A673 (cell line): Measurements from ENCODE around the gene PTTG1. TPM values are rescaled to one million over a fixed set of nuclear protein-coding genes. Genes with fewer than 3 reads are reported as not detected.

ENCODE experiments used
- BruUV-seq: library from RNA; stranded (reverse); fragments of 400-500 nt; replicated peaks from 2 replicates; lab custom pipeline; 2021; lab: Mats Ljungman, UMichigan
- CTCF ChIA-PET: fragments of 300-600 bp; sonication (Branson Sonifier 250); formaldehyde crosslinking; loops from one replicate; lab custom pipeline; 2022; ENCODE audit warnings: antibody characterized with exemption; lab: Charles Lee
- POLR2A ChIA-PET: fragments of 300-600 bp; sonication (Branson Sonifier 250); formaldehyde crosslinking; loops from one replicate; lab custom pipeline; 2022; ENCODE audit warnings: antibody characterized with exemption; ENCODE audit not compliant: low non-redundant PET; lab: Charles Lee
- DNase-seq: peaks from one replicate; pipeline ENCODE4 v3.0.0-alpha.2; 2015; ENCODE audit warnings: low spot score
- H3K27ac ChIP-seq: fragments of 200-600 bp; sonication (generic); 2 replicates; pipeline ENCODE4 v1.5.1; 2016; ENCODE audit warnings: mixed run types, low read depth, mild to moderate bottlenecking, mixed read lengths, antibody characterized with exemption, low read length; ENCODE audit not compliant: poor library complexity, severe bottlenecking
- H3K27me3 ChIP-seq: fragments of 200-600 bp; sonication (generic); replicated peaks from 2 replicates; pipeline ENCODE4 v1.6.1; 2017; ENCODE audit warnings: mixed run types, low read depth, mild to moderate bottlenecking, mixed read lengths, antibody characterized with exemption, low read length; ENCODE audit not compliant: insufficient read depth, poor library complexity
- H3K36me3 ChIP-seq: fragments of 200-600 bp; sonication (generic); 2 replicates; pipeline ENCODE4 v1.6.1; 2016; ENCODE audit warnings: mixed run types, mild to moderate bottlenecking, mixed read lengths, antibody characterized with exemption, low read length; ENCODE audit not compliant: insufficient read depth, poor library complexity, severe bottlenecking
- H3K4me1 ChIP-seq: fragments of 200-600 bp; sonication (generic); 2 replicates; pipeline ENCODE4 v1.6.1; 2017; ENCODE audit warnings: mixed run types, mild to moderate bottlenecking, mixed read lengths, antibody characterized with exemption, low read length; ENCODE audit not compliant: insufficient read depth, poor library complexity, severe bottlenecking
- H3K4me3 ChIP-seq: fragments of 200-600 bp; sonication (generic); 2 replicates; pipeline ENCODE4 v1.5.1; 2016; ENCODE audit warnings: low read depth, mixed run types, mild to moderate bottlenecking, mixed read lengths, low read length; ENCODE audit not compliant: poor library complexity, severe bottlenecking
- H3K9me3 ChIP-seq: fragments of 200-600 bp; sonication (generic); 2 replicates; pipeline ENCODE4 v1.6.1; 2016; ENCODE audit warnings: mixed run types, low read depth, mild to moderate bottlenecking, mixed read lengths, antibody characterized with exemption, low read length; ENCODE audit not compliant: poor library complexity, severe bottlenecking
- CTCF ChIP-seq: fragments of 300-800, 200-600 bp; sonication (generic); conservative IDR thresholded peaks from 2 replicates; pipeline ENCODE4 v1.5.1; 2017; ENCODE audit warnings: low read depth, mild to moderate bottlenecking, antibody characterized with exemption, low read length, moderate library complexity, mixed read lengths
- EZH2 ChIP-seq: fragments of 200-600 bp; sonication (generic); IDR thresholded peaks from 2 replicates; pipeline ENCODE4 v1.6.1; 2017; ENCODE audit warnings: borderline replicate concordance, low read depth, mild to moderate bottlenecking, mixed read lengths, antibody characterized with exemption, low read length; ENCODE audit not compliant: poor library complexity, severe bottlenecking
- intact Hi-C: fragments of 100-400 bp; cut with micrococcal nuclease; formaldehyde crosslinking; loops from one replicate; pipeline ENCODE4 v1.10.0; 2022; ENCODE audit not compliant: unreplicated experiment
- total RNA-seq: library from RNA; stranded (reverse); gene quantifications from 2 replicates; pipeline ENCODE4 v1.2.3, GENCODE V29; 2021

Gene PTTG1
- total RNA-seq, 1 experiment from 2014 or later, result 192 TPM

- H3K4me3 ChIP-seq, result no peak overlapping the region
- no peaks in the 10 kb centered on the region for H3K4me1 ChIP-seq
- H3K36me3 ChIP-seq, result no peaks in the 10 kb centered on the region
- no peak for DNase-seq
- H3K27ac ChIP-seq, result no peak overlapping the region
- BruUV-seq, result no TSS peak
- CTCF ChIA-PET, result no interaction called here
- TF ChIP-seq EZH2 (no peak), CTCF (no peak)
- peaks cover 8% of the 10 kb centered on the region for H3K27me3 ChIP-seq
- POLR2A ChIA-PET, result interaction anchor here (0.5 kb wide), 1 partner anchor 354 kb away, joined by 3 read pairs; no protein-coding TSS in a partner anchor
- H3K9me3 ChIP-seq, result no peaks in the 10 kb centered on the region
- intact Hi-C loops, result no loop called here
These were observed 45.2 kb upstream of the PTTG1 start for GRCh38 chr5:160376416-160376815.

- DNase-seq, result no peak
- no peaks in the 10 kb centered on the region for H3K36me3 ChIP-seq
- CTCF ChIA-PET, result interaction anchor here (0.6 kb wide), 1 partner anchor 13 kb away, joined by 3 read pairs; no protein-coding TSS in a partner anchor
- H3K9me3 ChIP-seq, result no peaks in the 10 kb centered on the region
- TF ChIP-seq CTCF (no peak), EZH2 (no peak)
- POLR2A ChIA-PET, result no interaction called here
- peaks cover 7% of the 10 kb centered on the region for H3K4me1 ChIP-seq
- no TSS peak for BruUV-seq
- no peak overlapping the region for H3K4me3 ChIP-seq
- intact Hi-C loops, result no loop called here
- H3K27ac ChIP-seq, result no peak overlapping the region
- peaks cover 8% of the 10 kb centered on the region for H3K27me3 ChIP-seq
These were observed 44.0 kb upstream of the PTTG1 start for GRCh38 chr5:160377651-160378050.

GRCh38 chr5:160378330-160378729 lies 43.3 kb upstream of the PTTG1 start:
- BruUV-seq, result no TSS peak
- H3K27me3 ChIP-seq, result peaks cover 7% of the 10 kb centered on the region
- H3K4me1 ChIP-seq, result peaks cover 7% of the 10 kb centered on the region
- ChIA-PET POLR2A (no interaction called here), CTCF (no interaction called here)
- intact Hi-C loops, result no loop called here
- no peaks in the 10 kb centered on the region for H3K9me3 ChIP-seq
- H3K4me3 ChIP-seq, result no peak overlapping the region
- H3K27ac ChIP-seq, result no peak overlapping the region
- DNase-seq, result no peak
- TF ChIP-seq EZH2 (no peak), CTCF (no peak)
- H3K36me3 ChIP-seq, result no peaks in the 10 kb centered on the region
